ENCODE results near the gene TENT5C. TPM values are rescaled to one million over a fixed set of nuclear protein-coding genes. Genes with fewer than 3 reads are reported as not detected.

The TENT5C gene
- total and polyA plus RNA-seq, 10 of the 15 experiments (the other 5 are each of a cell fraction or from before 2014, with no cell fraction given): 0.19 to 2.4 (median 0.78) TPM

DNA sequence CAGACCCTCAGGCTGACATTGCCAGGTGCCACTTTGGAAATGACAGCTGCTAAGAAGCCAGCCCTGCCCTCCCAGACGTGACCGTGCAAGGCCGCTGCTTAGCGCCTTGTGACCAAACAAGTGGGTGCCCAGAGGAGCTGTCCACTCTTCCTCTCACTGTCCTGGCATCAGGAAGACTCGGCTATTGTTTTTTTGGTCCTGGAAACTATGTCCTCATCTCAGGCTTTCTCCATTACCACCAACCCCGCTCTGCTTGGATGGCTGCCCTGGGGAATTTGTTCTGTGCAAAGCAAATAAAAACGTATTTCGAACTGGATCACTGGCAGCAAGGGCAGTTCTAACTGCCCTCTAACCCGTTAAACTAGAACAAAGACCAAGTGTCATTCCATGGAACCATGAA is 13.7 kb upstream of the TENT5C start:
- BruUV-seq (replicated peaks): no TSS peak

More for the DNA sequence above, 13.7 kb upstream of the TENT5C start:
- H3K79me2 ChIP-seq (ENCODE audit: control insufficient read depth, insufficient read depth, low read length): no peaks in the 10 kb centered on the region
- H3K4me1 ChIP-seq (ENCODE audit: control insufficient read depth, insufficient read depth, low read length): no peaks in the 10 kb centered on the region
- ATAC-seq (no peak), FAIRE-seq (no peak), DNase-seq (ENCODE audit: low read depth, low spot score) (no peak)
- CTCF ChIA-PET: no interaction called here
- no peak overlapping the region for H3K9ac ChIP-seq (ENCODE audit: control insufficient read depth, insufficient read depth, low read length)
- whole genome bisulfite sequencing (ENCODE audit: insufficient coverage, insufficient replicate concordance, low lambda C conversion rate, missing lambda C conversion rate): 47% methylated on average over 9 of the region's 9 CpGs
- in situ Hi-C loops (cut with MboI) (no loop called here), intact Hi-C loops (cut with micrococcal nuclease; ENCODE audit: unreplicated experiment) (no loop called here)
- H3K9me3 ChIP-seq (replicated peaks; ENCODE audit: control insufficient read depth, insufficient read depth, low read length): no peaks in the 10 kb centered on the region
- POLR2A ChIA-PET: no interaction called here
- H3K27ac ChIP-seq (ENCODE audit: control insufficient read depth, insufficient read depth): no peak overlapping the region
- SMC1A ChIA-PET (ENCODE audit: uncharacterized antibody, unreplicated experiment): no interaction called here
- RAD21 ChIA-PET (ENCODE audit: unreplicated experiment): no interaction called here
- no peaks in the 10 kb centered on the region for H3K36me3 ChIP-seq (ENCODE audit: control insufficient read depth in 2 of 2, insufficient read depth in 2 of 2, low read length in 1 of 2)
- TF ChIP-seq ZNF24 (IDR thresholded peaks at IDR 0.05) (no peak), TAF1 (IDR thresholded peaks at IDR 0.05; ENCODE audit: borderline replicate concordance, low read depth, low read length) (no peak), BCL11A (IDR thresholded peaks at IDR 0.05; ENCODE audit: low read depth, low read length) (no peak), RFX5 (IDR thresholded peaks at IDR 0.05; ENCODE audit: low read depth, low read length) (no peak), NFYB (IDR thresholded peaks at IDR 0.05; ENCODE audit: insufficient read depth, low read depth, low read length) (no peak), TCF3 (IDR thresholded peaks at IDR 0.05; ENCODE audit: borderline replicate concordance, insufficient read depth, low read depth, low read length) (no peak), ZBTB40 (IDR thresholded peaks at IDR 0.05; ENCODE audit: borderline replicate concordance) (no peak)
- TF ChIP-seq, protein P1, sequence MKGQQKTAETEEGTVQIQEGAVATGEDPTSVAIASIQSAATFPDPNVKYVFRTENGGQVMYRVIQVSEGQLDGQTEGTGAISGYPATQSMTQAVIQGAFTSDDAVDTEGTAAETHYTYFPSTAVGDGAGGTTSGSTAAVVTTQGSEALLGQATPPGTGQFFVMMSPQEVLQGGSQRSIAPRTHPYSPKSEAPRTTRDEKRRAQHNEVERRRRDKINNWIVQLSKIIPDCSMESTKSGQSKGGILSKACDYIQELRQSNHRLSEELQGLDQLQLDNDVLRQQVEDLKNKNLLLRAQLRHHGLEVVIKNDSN (IDR thresholded peaks at IDR 0.05; ENCODE audit: borderline replicate concordance, extremely low read length, insufficient read depth, low read depth, low read length): no peak
- TF ChIP-seq, protein P2, sequence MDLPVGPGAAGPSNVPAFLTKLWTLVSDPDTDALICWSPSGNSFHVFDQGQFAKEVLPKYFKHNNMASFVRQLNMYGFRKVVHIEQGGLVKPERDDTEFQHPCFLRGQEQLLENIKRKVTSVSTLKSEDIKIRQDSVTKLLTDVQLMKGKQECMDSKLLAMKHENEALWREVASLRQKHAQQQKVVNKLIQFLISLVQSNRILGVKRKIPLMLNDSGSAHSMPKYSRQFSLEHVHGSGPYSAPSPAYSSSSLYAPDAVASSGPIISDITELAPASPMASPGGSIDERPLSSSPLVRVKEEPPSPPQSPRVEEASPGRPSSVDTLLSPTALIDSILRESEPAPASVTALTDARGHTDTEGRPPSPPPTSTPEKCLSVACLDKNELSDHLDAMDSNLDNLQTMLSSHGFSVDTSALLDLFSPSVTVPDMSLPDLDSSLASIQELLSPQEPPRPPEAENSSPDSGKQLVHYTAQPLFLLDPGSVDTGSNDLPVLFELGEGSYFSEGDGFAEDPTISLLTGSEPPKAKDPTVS (IDR thresholded peaks at IDR 0.05; ENCODE audit: low read depth, low read length): no peak
- no peak overlapping the region for H3K4me3 ChIP-seq
- no peak overlapping the region for H2AFZ ChIP-seq (ENCODE audit: control insufficient read depth, low read depth, low read length)
- H3K27me3 ChIP-seq (replicated peaks in 1 of 2; ENCODE audit: control insufficient read depth in 2 of 2, insufficient read depth in 2 of 2, low read length in 1 of 2): peaks cover 2 to 3% of the 10 kb centered on the region in 2 experiments; a peak in 2 of 4 replicates
- H3K4me2 ChIP-seq (ENCODE audit: control insufficient read depth, insufficient read depth): no peak overlapping the region
- 0 out of 2 replicates have a peak, but pooled peaks cover 3% of the 10 kb centered on the region for H4K20me1 ChIP-seq (ENCODE audit: control insufficient read depth, insufficient read depth)

Data from GM12878 (cell line).